Islet precursor cell (in vitro differentiated cells): Measurements from ENCODE around the gene CLEC4M.

ENCODE experiments used
- DNase-seq: peaks from one replicate; pipeline ENCODE4 v3.0.0-alpha.2; 2018

Gene CLEC4M, protein sequence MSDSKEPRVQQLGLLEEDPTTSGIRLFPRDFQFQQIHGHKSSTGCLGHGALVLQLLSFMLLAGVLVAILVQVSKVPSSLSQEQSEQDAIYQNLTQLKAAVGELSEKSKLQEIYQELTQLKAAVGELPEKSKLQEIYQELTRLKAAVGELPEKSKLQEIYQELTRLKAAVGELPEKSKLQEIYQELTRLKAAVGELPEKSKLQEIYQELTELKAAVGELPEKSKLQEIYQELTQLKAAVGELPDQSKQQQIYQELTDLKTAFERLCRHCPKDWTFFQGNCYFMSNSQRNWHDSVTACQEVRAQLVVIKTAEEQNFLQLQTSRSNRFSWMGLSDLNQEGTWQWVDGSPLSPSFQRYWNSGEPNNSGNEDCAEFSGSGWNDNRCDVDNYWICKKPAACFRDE

GRCh38 chr19:7762719-7763293, at the start of gene CLEC4M:
Gene CLEC4M, plus strand, starts transcription at chr19:7763243. Its CDS starts 24 bp downstream, at chr19:7763267.
- DNase-seq = no peak

DNA sequence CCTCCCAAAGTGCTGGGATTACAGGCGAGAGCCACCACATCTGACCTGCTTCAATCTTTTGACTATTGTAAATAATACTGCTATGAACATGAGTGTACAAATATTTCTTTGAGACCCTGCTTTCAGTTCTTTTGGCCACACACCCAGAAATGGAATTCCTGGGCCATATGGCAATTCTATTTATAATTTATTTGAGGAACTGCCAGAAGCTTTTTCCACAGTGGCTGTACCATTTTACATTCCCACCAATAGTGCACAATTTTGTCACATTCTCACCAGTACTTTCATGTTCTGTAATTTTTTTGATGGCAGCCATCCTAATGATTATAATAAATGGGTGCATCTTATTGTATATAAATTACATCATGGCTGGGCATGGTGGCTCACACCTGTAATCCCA, 47.4 kb upstream of the CLEC4M start:
- DNase-seq = no peak

GRCh38 chr19:7716762-7717161, 46.3 kb upstream of the CLEC4M start:
- DNase-seq = no peak

GRCh38 chr19:7718668-7719067, 44.4 kb upstream of the CLEC4M start:
- DNase-seq = no peak

- DNase-seq = no peak
These were observed 42.7 kb upstream of the CLEC4M start for GRCh38 chr19:7720351-7720750.

DNA sequence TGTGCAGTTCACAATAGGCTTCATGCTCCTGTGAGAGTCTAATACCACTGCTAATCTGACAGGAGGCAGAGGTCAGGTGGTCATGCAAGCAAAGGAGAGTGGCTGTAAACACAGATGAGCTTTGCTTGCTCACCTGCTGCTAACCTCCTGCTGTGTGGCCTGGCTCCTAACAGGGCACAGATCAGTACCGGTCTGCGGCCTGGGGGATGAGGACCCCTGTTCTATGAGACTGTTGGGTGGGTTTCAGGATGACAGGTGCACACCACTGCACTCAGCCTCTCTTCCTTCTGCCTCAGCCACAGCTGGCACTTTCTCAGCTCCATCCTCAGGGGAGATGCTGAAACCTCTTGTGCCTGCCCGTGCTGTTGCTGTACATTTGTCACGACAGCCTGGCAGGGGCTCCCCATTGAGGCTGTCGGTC, 40.8 kb upstream of the CLEC4M start:
- no peak for DNase-seq

GRCh38 chr19:7725791-7726190, 37.3 kb upstream of the CLEC4M start:
- no peak for DNase-seq

GRCh38 chr19:7729211-7729610, 33.8 kb upstream of the CLEC4M start:
- no peak for DNase-seq

GRCh38 chr19:7729831-7730285, 33.2 kb upstream of the CLEC4M start:
- no peak for DNase-seq

DNA sequence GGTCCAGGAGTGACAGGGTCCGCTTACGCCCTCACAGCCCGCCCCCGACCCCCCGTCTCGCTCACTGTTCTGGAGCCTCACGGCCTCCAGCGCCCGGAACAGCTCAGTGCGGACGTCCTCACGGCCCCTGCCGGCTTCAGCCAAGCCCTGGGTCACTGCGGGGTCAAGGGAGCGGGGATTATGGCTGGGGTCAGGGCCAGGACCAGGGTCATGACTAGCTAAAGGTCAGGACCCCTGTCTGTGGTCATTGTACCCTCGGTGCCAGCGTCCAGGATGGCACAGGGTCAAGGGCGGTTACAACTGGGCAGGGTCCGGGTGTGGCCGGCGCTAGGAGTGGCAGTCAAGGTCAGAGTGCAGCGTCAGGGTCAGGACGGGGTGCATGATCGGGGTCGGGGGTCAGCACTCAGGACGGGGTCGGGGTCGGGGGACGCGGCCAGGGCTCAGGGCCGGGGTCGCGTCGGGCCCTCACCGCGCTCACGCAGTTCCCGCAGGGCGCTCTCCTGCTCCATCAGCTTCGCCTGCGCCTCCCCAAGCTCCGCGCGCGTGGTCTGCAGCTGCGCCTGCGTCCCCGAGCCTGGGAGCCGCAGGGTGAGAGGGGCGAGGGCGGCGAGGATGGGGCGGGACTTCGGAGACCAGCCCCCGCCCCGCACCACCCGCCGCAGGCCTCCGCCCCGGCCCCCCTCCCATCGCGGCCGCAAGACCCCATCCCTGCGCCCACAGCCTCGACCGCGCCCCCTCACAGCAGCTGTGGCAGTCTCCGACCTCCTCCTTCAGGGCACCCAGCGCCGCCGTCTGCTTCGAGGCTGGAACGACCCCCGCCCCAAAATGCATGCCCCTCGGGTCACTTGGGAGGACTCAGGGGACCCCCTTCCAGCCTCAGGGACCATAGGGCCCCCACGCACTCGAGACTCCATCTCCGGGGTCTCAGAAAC, 32.5 kb upstream of the CLEC4M start:
- no peak for DNase-seq

DNA sequence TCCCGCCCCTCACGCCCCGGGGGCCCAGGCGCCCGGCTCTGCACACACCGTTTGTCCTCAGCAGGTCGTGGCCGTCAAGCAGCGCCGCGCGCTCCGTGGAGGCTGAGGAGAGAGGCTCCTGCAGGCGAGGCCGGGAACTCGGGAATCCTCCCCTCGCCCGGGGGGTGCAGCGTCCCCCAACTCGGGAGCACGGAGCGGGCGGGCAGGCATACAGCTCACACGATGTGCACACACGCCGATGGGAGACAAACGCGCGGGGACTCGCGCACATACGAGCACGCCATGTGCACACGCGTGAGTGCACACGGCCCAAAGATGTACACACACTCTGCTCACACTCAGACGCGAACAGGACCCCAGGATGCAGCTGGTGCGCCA, 31.8 kb upstream of the CLEC4M start:
- DNase-seq = no peak

DNA sequence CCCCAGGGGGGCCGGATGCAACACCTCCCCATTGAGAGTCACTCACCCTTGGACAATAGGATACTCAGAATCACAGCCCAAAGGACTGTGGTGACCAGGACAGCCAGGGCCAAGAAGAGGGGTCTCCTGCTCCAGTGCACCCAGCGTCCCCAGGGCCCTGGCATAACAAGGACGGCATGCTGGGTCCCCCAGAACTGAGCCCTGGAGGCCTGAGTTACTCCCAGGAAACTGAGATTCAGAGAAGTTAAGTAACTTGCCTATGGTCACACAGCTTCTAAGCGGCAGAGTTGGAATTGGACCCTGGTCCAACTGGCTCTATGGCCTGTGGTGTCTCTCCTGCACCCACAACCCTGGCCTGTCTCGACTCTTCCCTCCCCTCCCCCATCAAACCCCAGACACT, 31.4 kb upstream of the CLEC4M start:
- no peak for DNase-seq

DNA sequence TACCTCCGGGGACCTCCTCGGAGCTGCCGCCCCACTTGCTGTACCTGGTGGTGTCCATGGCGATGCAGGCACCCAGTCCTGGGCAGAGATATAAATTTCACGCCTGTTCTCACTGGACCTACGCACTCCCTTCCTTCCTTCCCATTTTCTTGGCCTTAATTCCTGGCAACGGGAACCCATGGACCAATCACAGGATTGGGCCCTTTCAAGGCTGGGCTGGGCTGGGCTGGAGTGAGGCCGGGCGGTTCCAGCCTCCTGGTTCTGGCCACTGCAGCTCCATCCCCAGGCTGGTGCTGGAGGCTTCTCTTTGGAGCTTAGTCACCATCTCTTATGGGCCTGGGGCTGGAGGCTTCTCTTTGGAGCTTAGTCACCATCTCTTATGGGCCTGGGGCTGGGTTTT, 31.0 kb upstream of the CLEC4M start, which contains the start of gene CLEC4G:
CLEC4G (minus strand) TSS at position 66 of the 400 bp plus-strand sequence; CDS start at position 58, 8 bp downstream.
- no peak for DNase-seq

GRCh38 chr19:7733376-7733775, 29.7 kb upstream of the CLEC4M start:
- no peak for DNase-seq

- no peak for DNase-seq
These were observed 28.5 kb upstream of the CLEC4M start for GRCh38 chr19:7734220-7735203.

GRCh38 chr19:7736148-7736547, 26.9 kb upstream of the CLEC4M start:
- DNase-seq = no peak

GRCh38 chr19:7737215-7737614, 25.8 kb upstream of the CLEC4M start:
- no peak for DNase-seq

DNA sequence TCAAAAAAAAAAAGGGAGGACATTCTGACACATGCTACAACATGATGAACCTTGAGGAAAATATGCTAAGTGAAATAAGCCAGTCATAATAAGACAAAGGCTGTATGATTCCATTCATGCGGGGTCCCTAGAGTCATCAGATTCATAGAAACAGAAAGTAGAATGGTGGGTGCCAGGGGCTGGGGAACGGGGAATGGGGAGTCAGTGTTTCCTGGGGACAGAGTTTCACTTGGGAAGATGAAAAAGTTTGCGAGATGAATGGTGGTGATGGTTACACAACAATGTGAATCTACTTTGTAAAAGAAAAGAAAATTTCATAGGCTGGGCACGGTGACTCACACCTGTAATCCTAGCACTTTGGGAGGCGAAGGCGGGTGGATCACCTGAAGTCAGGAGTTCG, 25.0 kb upstream of the CLEC4M start:
- no peak for DNase-seq

GRCh38 chr19:7739211-7739755, 23.8 kb upstream of the CLEC4M start:
- DNase-seq = no peak

- no peak for DNase-seq
These were observed 23.0 kb upstream of the CLEC4M start for GRCh38 chr19:7739801-7740681.

DNA sequence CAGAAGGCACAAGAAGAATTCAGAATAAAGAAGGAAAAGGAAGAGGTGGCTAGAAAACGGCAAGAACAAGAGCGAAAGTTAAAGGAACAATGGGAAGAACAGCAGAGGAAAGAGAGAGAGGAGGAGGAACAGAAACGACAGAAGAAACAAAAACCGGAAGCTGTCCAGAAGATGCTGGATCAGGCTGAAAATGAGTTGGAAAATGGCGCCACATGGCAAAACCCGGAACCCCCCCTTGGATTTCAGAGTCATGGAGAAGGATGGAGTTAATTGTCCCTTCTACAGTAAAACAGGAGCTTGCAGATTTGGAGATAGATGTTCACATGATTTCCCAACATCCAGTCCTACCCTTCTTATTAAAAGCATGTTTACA, 22.4 kb upstream of the CLEC4M start:
- no peak for DNase-seq
